CD14-positive monocyte (primary cell): ENCODE data around the gene FAM162B. TPM values are rescaled to one million over a fixed set of nuclear protein-coding genes. Genes with fewer than 3 reads are reported as not detected.
"Not testable (repeated sequence)": the region's sequence is repeated elsewhere in the genome, so short reads cannot be mapped to it uniquely, and the experiment has no call there.

Source experiments
- DNase-seq, 3 donors: peaks; one replicate each; pipeline ENCODE4 v3.0.0-alpha.2; 2011 to 2022
- H2AFZ ChIP-seq: 2 replicates; pipeline ENCODE4 v1.6.0; 2012; ENCODE audit warnings: mild to moderate bottlenecking, low read depth, low read length, inconsistent platforms; ENCODE audit not compliant: insufficient read depth, poor library complexity, severe bottlenecking
- H3K27ac ChIP-seq, 2 donors: 1 replicate in 1 of 2; 2 replicates in 1 of 2; pipeline ENCODE4 v1.5.1; 2012 to 2013; ENCODE audit warnings: low read length in 2 of 2, control low read depth in 1 of 2, inconsistent platforms in 1 of 2, low read depth in 1 of 2, mild to moderate bottlenecking in 1 of 2
- H3K27me3 ChIP-seq, 2 donors: one replicate each; pipeline versions ENCODE4 v1.6.0 to v1.6.1; 2011 to 2013; ENCODE audit warnings: low read length in 2 of 2; ENCODE audit not compliant: control insufficient read depth in 2 of 2, insufficient read depth in 2 of 2
- H3K36me3 ChIP-seq, 2 donors: replicated peaks in 1 of 2; 1 replicate in 1 of 2; 2 replicates in 1 of 2; pipeline versions ENCODE4 v1.5.1 to v1.6.1; 2012 to 2013; ENCODE audit warnings: low read length in 2 of 2, control low read depth in 1 of 2, inconsistent platforms in 1 of 2, mild to moderate bottlenecking in 1 of 2; ENCODE audit not compliant: insufficient read depth in 2 of 2, control insufficient read depth in 1 of 2
- H3K4me1 ChIP-seq, 2 donors: 1 replicate in 1 of 2; 2 replicates in 1 of 2; pipeline versions ENCODE4 v1.5.1 to v1.6.1; 2012 to 2013; ENCODE audit warnings: low read length in 2 of 2, control low read depth in 1 of 2, inconsistent platforms in 1 of 2, mild to moderate bottlenecking in 1 of 2, moderate library complexity in 1 of 2; ENCODE audit not compliant: insufficient read depth in 2 of 2, control insufficient read depth in 1 of 2
- H3K4me2 ChIP-seq: replicated peaks from 2 replicates; pipeline ENCODE3; 2012; ENCODE audit warnings: low read length, moderate library complexity, mild to moderate bottlenecking; ENCODE audit not compliant: poor library complexity, severe bottlenecking; ENCODE audit errors: extremely low read depth
- H3K4me3 ChIP-seq, 3 experiments: fragments of 200-600 bp in 1 of 3; sonication (generic) in 1 of 3; replicated peaks in 1 of 3; 1 replicate in 2 of 3; 2 replicates in 1 of 3; pipeline ENCODE4 v1.5.1; 2011 to 2013; ENCODE audit warnings: low read length in 3 of 3, mild to moderate bottlenecking in 3 of 3, control low read depth in 2 of 3, low read depth in 2 of 3, inconsistent platforms in 1 of 3, moderate library complexity in 1 of 3
- H3K79me2 ChIP-seq: 2 replicates; pipeline ENCODE4 v1.6.0; 2012; ENCODE audit warnings: mild to moderate bottlenecking, control low read depth, inconsistent platforms, low read length, moderate library complexity; ENCODE audit not compliant: insufficient read depth
- H3K9ac ChIP-seq: 2 replicates; pipeline ENCODE4 v1.6.0; 2017; ENCODE audit warnings: low read length, mild to moderate bottlenecking; ENCODE audit not compliant: insufficient read depth, poor library complexity, severe bottlenecking
- H3K9me3 ChIP-seq, 2 donors: replicated peaks in 1 of 2; 1 replicate in 1 of 2; 2 replicates in 1 of 2; pipeline versions ENCODE4 v1.5.1 to v1.6.1; 2012 to 2013; ENCODE audit warnings: low read length in 2 of 2, control low read depth in 1 of 2; ENCODE audit not compliant: control insufficient read depth in 1 of 2, insufficient read depth in 1 of 2
- H4K20me1 ChIP-seq: 2 replicates; pipeline ENCODE4 v1.6.0; 2012; ENCODE audit warnings: mild to moderate bottlenecking, low read length, control low read depth, moderate library complexity; ENCODE audit not compliant: insufficient read depth
- H3K27ac Mint-ChIP-seq, 7 donors: one replicate each; pipeline ENCODE4 v1.8.0; 2020; ENCODE audit warnings: mild to moderate bottlenecking in 7 of 7, mixed read lengths in 7 of 7, moderate library complexity in 6 of 7, inconsistent platforms in 2 of 7
- H3K27me3 Mint-ChIP-seq, 3 donors: one replicate each; pipeline ENCODE4 v1.8.0; 2021 to 2022; ENCODE audit warnings: low read depth in 3 of 3, mild to moderate bottlenecking in 3 of 3, mixed read lengths in 3 of 3, moderate library complexity in 3 of 3, inconsistent platforms in 1 of 3
- H3K36me3 Mint-ChIP-seq, 2 donors: one replicate each; pipeline ENCODE4 v1.8.0; 2020; ENCODE audit warnings: mixed read lengths in 2 of 2, inconsistent platforms in 1 of 2, mild to moderate bottlenecking in 1 of 2
- H3K4me1 Mint-ChIP-seq: one replicate; pipeline ENCODE4 v1.8.0; 2020; ENCODE audit warnings: mild to moderate bottlenecking, mixed read lengths
- H3K4me3 Mint-ChIP-seq, 2 donors: one replicate each; pipeline ENCODE4 v1.8.0; 2020; ENCODE audit warnings: mild to moderate bottlenecking in 2 of 2, mixed read lengths in 2 of 2, moderate library complexity in 1 of 2
- H3K9me3 Mint-ChIP-seq, 7 donors: one replicate each; pipeline ENCODE4 v1.8.0; 2020 to 2022; ENCODE audit warnings: mixed read lengths in 7 of 7, mild to moderate bottlenecking in 6 of 7, moderate library complexity in 6 of 7, inconsistent platforms in 2 of 7
- WGBS: methylation state at CpG from one replicate; pipeline ENCODE4 v1.1.5; 2013; ENCODE audit warnings: missing lambda C conversion rate; ENCODE audit not compliant: insufficient coverage; 5-methylcytosine and 5-hydroxymethylcytosine counted together
- intact Hi-C, 2 donors: fragments of 100-400 bp; cut with micrococcal nuclease; formaldehyde crosslinking; loops; one replicate each; pipeline versions ENCODE4 v1.15.0 to v1.15.1; 2023
- polyA plus RNA-seq, 3 donors: library from polyadenylated mRNA; depleted of rRNA in 1 of 3; unstranded in 2 of 3; stranded (reverse) in 1 of 3; fragments of 300-500 nt in 2 of 3; fragments of >200 nt in 1 of 3; fragmentation: Illumina TruSeq in 2 of 3; gene quantifications; 1 replicate in 2 of 3; 2 replicates in 1 of 3; pipeline ENCODE4 v1.2.3, GENCODE V29; 2012 to 2021
- TF ChIP-seq, protein P1 (sequence below): fragments of 200-600 bp; IDR thresholded peaks from one replicate; pipeline ENCODE4 v1.8.0; 2022; ENCODE audit warnings: antibody characterized with exemption, mild to moderate bottlenecking

Gene FAM162B
- polyA plus RNA-seq, 3 donors: not detected

DNA sequence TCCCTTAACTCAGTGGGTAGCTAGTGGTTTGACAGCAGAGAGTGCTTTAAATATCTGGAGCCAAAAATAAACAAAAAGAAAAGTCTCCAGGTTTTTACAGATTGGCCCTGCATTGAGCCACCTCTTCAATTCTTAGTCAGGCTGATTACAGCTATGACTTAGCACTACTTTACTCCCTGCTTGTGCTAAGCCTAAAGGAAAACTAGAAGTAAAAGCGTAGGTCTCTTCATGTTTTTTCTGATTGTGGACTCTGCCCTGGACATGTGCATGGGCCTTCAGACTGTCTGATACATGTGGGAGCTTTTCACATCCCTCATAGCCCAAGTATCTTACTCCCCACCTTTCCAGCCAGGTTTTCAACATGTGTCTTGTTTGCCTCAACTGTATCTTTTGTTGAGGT lies 51.2 kb downstream of the FAM162B start:
- no peak overlapping the region for H3K4me3 ChIP-seq
- Mint-ChIP-seq H3K4me3 (no peak overlapping the region), H3K4me1 (peaks cover 8% of the 10 kb centered on the region), H3K27me3 (no peaks in the 10 kb centered on the region), H3K36me3 (peaks cover 41 to 61% of the 10 kb centered on the region in 2 donors), H3K9me3 (peaks cover 0 to 8% (median 2%) of the 10 kb centered on the region in 7 donors), H3K27ac (no peak overlapping the region)
- H4K20me1 ChIP-seq: no peaks in the 10 kb centered on the region
- no peaks in the 10 kb centered on the region for H3K27me3 ChIP-seq
- peaks cover 0 to 4% of the 10 kb centered on the region in 2 donors for H3K9me3 ChIP-seq
- H3K4me2 ChIP-seq: no peak overlapping the region
- peak overlapping the region in 1 of 2 donors; percentile 19 for H3K27ac ChIP-seq
- H3K9ac ChIP-seq: no peak overlapping the region
- intact Hi-C loops: no loop called here
- TF ChIP-seq, protein P1, sequence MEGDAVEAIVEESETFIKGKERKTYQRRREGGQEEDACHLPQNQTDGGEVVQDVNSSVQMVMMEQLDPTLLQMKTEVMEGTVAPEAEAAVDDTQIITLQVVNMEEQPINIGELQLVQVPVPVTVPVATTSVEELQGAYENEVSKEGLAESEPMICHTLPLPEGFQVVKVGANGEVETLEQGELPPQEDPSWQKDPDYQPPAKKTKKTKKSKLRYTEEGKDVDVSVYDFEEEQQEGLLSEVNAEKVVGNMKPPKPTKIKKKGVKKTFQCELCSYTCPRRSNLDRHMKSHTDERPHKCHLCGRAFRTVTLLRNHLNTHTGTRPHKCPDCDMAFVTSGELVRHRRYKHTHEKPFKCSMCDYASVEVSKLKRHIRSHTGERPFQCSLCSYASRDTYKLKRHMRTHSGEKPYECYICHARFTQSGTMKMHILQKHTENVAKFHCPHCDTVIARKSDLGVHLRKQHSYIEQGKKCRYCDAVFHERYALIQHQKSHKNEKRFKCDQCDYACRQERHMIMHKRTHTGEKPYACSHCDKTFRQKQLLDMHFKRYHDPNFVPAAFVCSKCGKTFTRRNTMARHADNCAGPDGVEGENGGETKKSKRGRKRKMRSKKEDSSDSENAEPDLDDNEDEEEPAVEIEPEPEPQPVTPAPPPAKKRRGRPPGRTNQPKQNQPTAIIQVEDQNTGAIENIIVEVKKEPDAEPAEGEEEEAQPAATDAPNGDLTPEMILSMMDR: no peak
- no peak for DNase-seq
- no CpG with 5 or more reads among the region's 1 CpG for WGBS
- H2AFZ ChIP-seq: no peak overlapping the region
- peaks cover 0 to 7% of the 10 kb centered on the region in 2 donors for H3K4me1 ChIP-seq
- no peaks in the 10 kb centered on the region for H3K79me2 ChIP-seq
- peaks cover 19 to 40% of the 10 kb centered on the region in 2 donors for H3K36me3 ChIP-seq

DNA sequence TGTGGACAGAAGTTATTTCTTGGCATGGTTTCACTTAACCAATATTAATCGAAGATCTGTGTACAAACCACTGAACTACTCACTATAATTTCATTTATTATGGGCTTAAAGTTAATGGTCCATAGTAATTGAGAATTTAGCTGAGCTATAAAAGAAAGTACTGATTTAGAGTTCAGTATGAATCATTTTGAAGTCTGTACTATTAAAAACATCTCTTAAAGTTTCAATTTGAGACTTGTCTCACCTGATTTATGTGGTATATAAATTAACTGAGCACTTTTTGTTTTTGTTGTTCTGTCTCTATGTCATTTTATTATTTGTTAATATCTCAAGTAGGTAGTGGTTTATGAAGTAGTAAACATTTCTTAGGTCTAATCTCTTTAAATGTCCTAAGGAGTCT lies 59.6 kb downstream of the FAM162B start:
- DNase-seq: no peak
- Histone ChIP-seq H3K9me3 (no peaks in the 10 kb centered on the region), H3K79me2 (no peaks in the 10 kb centered on the region), H3K4me3 (no peak overlapping the region), H3K4me2 (no peak overlapping the region), H2AFZ (no peak overlapping the region), H3K9ac (no peak overlapping the region), H3K27me3 (no peaks in the 10 kb centered on the region), H4K20me1 (no peaks in the 10 kb centered on the region), H3K4me1 (no peaks in the 10 kb centered on the region), H3K27ac (no peak overlapping the region), H3K36me3 (peaks cover 22 to 40% of the 10 kb centered on the region in 2 donors)
- no CpG with 5 or more reads among the region's 1 CpG for WGBS
- no peaks in the 10 kb centered on the region for H3K27me3 Mint-ChIP-seq
- H3K36me3 Mint-ChIP-seq: peaks cover 33 to 37% of the 10 kb centered on the region in 2 donors
- no peak overlapping the region for H3K27ac Mint-ChIP-seq
- no peaks in the 10 kb centered on the region for H3K4me1 Mint-ChIP-seq
- intact Hi-C loops: no loop called here
- peaks cover 0 to 2% (median 0%) of the 10 kb centered on the region in 7 donors for H3K9me3 Mint-ChIP-seq
- TF ChIP-seq, protein P1: no peak
- H3K4me3 Mint-ChIP-seq: no peak overlapping the region

DNA sequence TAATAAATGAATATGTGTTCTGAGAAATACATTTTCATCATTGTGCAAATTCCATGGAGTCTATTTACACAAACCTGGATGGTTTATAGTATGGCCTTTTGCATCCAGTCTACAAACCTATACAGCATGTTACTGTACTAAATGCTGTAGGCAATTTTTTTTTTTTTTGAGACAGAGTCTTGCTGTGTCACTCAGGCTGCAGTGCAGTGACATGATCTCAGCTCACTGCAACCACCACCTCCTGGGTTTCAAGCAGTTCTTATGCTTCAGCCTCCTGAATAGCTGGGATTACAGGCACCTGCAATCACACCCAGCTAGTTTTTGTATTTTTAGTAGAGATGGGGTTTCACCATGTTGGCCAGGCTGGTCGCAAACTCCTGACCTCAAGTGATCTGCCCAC lies 61.6 kb downstream of the FAM162B start:
- DNase-seq, H4K20me1 ChIP-seq, H3K9ac ChIP-seq, H3K27me3 ChIP-seq, H3K4me2 ChIP-seq, H3K79me2 ChIP-seq, H3K9me3 ChIP-seq, H3K4me3 ChIP-seq, H3K4me1 ChIP-seq, H2AFZ ChIP-seq, H3K27me3 Mint-ChIP-seq, intact Hi-C loops, H3K27ac ChIP-seq, H3K27ac Mint-ChIP-seq, H3K9me3 Mint-ChIP-seq, H3K4me1 Mint-ChIP-seq, H3K4me3 Mint-ChIP-seq: not testable (repeated sequence)
- no CpG with 5 or more reads among the region's 1 CpG for WGBS
- peaks cover 25 to 56% of the 10 kb centered on the region in 2 donors for H3K36me3 ChIP-seq
- H3K36me3 Mint-ChIP-seq: peaks cover 30 to 38% of the 10 kb centered on the region in 2 donors
